CD4-positive, alpha-beta memory T cell (primary cell): ENCODE results near the gene TM4SF4. TPM values are rescaled to one million over a fixed set of nuclear protein-coding genes. Genes with fewer than 3 reads are reported as not detected.

Experiments
- CTCF ChIA-PET: fragments of 350-600 bp; sonication (Branson Sonifier 250); formaldehyde crosslinking; loops from one replicate; lab custom pipeline; 2021; ENCODE audit warnings: inconsistent platforms; ENCODE audit not compliant: partially characterized antibody; lab: Charles Lee
- POLR2A ChIA-PET: fragments of 350-600 bp; sonication (Branson Sonifier 250); formaldehyde crosslinking; loops from one replicate; lab custom pipeline; 2021; ENCODE audit not compliant: partially characterized antibody; lab: Charles Lee
- DNase-seq, 5 donors: peaks; one replicate each; pipeline versions ENCODE4 v3.0.0 to v3.0.0-alpha.2; 2020 to 2022; ENCODE audit warnings: mixed read lengths in 1 of 5
- H3K27ac ChIP-seq: one replicate; pipeline ENCODE4 v1.7.0; 2013; ENCODE audit warnings: low read depth, low read length
- H3K27me3 ChIP-seq: 2 replicates; pipeline ENCODE4 v1.7.0; 2013; ENCODE audit warnings: mild to moderate bottlenecking, low read length, moderate library complexity; ENCODE audit not compliant: insufficient read depth
- H3K36me3 ChIP-seq: 2 replicates; pipeline ENCODE4 v1.7.0; 2013; ENCODE audit warnings: mild to moderate bottlenecking, low read length, moderate library complexity; ENCODE audit not compliant: insufficient read depth
- H3K4me1 ChIP-seq: 2 replicates; pipeline ENCODE4 v1.7.0; 2013; ENCODE audit warnings: mild to moderate bottlenecking, low read length, moderate library complexity; ENCODE audit not compliant: insufficient read depth
- H3K4me3 ChIP-seq, 2 donors: one replicate each; pipeline ENCODE4 v1.7.0; 2013; ENCODE audit warnings: low read length in 2 of 2, mild to moderate bottlenecking in 1 of 2
- H3K9me3 ChIP-seq, 2 donors: one replicate each; pipeline ENCODE4 v1.7.0; 2013; ENCODE audit warnings: low read length in 2 of 2, control low read depth in 1 of 2; ENCODE audit not compliant: control insufficient read depth in 1 of 2
- H3K27ac Mint-ChIP-seq, 7 donors: one replicate each; pipeline ENCODE4 v1.8.0; 2020 to 2021; ENCODE audit warnings: mixed read lengths in 7 of 7, mild to moderate bottlenecking in 6 of 7, inconsistent platforms in 3 of 7, moderate library complexity in 3 of 7
- H3K27me3 Mint-ChIP-seq, 2 donors: one replicate each; pipeline ENCODE4 v1.8.0; 2020 to 2021; ENCODE audit warnings: mixed read lengths in 2 of 2
- H3K36me3 Mint-ChIP-seq, 2 donors: one replicate each; pipeline ENCODE4 v1.8.0; 2020 to 2021; ENCODE audit warnings: mixed read lengths in 2 of 2, inconsistent platforms in 1 of 2, mild to moderate bottlenecking in 1 of 2
- H3K4me1 Mint-ChIP-seq, 4 donors: one replicate each; pipeline ENCODE4 v1.8.0; 2020 to 2021; ENCODE audit warnings: mixed read lengths in 4 of 4, mild to moderate bottlenecking in 1 of 4
- H3K4me3 Mint-ChIP-seq, 8 donors: one replicate each; pipeline ENCODE4 v1.8.0; 2020 to 2021; ENCODE audit warnings: mixed read lengths in 8 of 8, mild to moderate bottlenecking in 7 of 8, moderate library complexity in 6 of 8, inconsistent platforms in 3 of 8
- H3K9me3 Mint-ChIP-seq, 8 donors: one replicate each; pipeline ENCODE4 v1.8.0; 2020 to 2021; ENCODE audit warnings: mixed read lengths in 8 of 8, mild to moderate bottlenecking in 5 of 8, inconsistent platforms in 3 of 8, moderate library complexity in 1 of 8
- intact Hi-C: fragments of 100-400 bp; cut with micrococcal nuclease; formaldehyde crosslinking; loops from one replicate; pipeline ENCODE4 v1.15.1; 2023
- polyA plus RNA-seq, 2 donors: library from polyadenylated mRNA; unstranded; fragments of 300-500 nt; fragmentation: Illumina TruSeq; gene quantifications; one replicate each; pipeline ENCODE4 v1.2.3, GENCODE V29; 2021
- total RNA-seq, 2 experiments: library from RNA; stranded (reverse); gene quantifications; one replicate each; pipeline ENCODE4 v1.2.3, GENCODE V29; 2021

Gene TM4SF4
- total and polyA plus RNA-seq, 4 experiments from 2014 or later = not detected

DNA sequence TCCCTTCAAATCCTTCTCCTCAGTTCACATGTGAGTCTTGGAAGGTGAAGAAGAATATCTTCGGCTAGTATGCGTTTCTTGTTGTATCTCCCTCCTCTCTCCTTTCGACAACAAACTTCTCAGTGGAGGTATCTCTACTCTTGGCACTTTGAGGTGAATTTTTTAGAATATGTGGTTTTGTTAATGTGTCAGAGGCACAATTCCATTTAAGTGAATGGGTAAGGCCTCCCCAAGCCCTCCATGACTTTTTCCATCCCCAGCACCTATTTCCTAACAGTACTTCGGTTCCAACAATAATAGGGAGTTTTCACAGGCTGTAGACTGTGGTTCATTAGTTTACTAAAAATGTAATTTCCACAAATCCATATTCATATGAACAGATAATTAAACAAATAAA is 74.2 kb downstream of the TM4SF4 start:
- Mint-ChIP-seq H3K36me3 (no peaks in the 10 kb centered on the region), H3K27me3 (peaks cover 0 to 6% of the 10 kb centered on the region in 2 donors)

DNA sequence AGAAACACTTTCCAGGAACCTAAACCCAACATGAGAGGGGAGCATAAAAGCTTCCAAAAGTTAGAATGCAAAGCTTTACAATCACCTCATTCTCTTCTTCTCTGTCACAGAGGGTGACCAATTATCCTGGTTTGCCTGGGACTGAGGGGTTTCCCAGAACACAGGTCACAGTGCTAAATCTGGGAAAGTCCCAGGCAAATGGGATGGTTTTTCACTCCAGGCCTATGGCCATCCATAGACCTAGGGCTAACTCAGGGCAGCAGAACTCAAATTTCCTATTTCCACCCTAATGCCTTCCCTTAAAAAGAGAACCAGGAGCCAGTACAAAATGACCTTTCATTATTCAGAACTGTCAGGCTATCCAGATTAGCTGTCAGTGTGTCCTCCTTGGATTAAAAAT is 77.0 kb downstream of the TM4SF4 start:
- no peaks in the 10 kb centered on the region for H3K9me3 ChIP-seq
- POLR2A ChIA-PET = no interaction called here
- no peak for DNase-seq
- Mint-ChIP-seq H3K27me3 (peaks cover 0 to 3% of the 10 kb centered on the region in 2 donors), H3K9me3 (no peaks in the 10 kb centered on the region), H3K27ac (no peak overlapping the region), H3K36me3 (no peaks in the 10 kb centered on the region), H3K4me3 (no peak overlapping the region), H3K4me1 (no peaks in the 10 kb centered on the region)
- CTCF ChIA-PET = no interaction called here
- H3K4me3 ChIP-seq = no peak overlapping the region
- intact Hi-C loops = no loop called here
- no peak overlapping the region for H3K27ac ChIP-seq
- H3K27me3 ChIP-seq = no peaks in the 10 kb centered on the region
- H3K36me3 ChIP-seq = no peaks in the 10 kb centered on the region
- no peaks in the 10 kb centered on the region for H3K4me1 ChIP-seq

More for the DNA sequence above, 74.2 kb downstream of the TM4SF4 start:
- Mint-ChIP-seq H3K4me1 (no peaks in the 10 kb centered on the region), H3K9me3 (no peaks in the 10 kb centered on the region), H3K4me3 (no peak overlapping the region), H3K27ac (no peak overlapping the region)
- intact Hi-C loops = no loop called here
- no peak overlapping the region for H3K27ac ChIP-seq
- H3K4me1 ChIP-seq = no peaks in the 10 kb centered on the region
- DNase-seq = no peak
- no peak overlapping the region for H3K4me3 ChIP-seq
- ChIA-PET CTCF (no interaction called here), POLR2A (no interaction called here)
- H3K36me3 ChIP-seq = no peaks in the 10 kb centered on the region
- H3K27me3 ChIP-seq = no peaks in the 10 kb centered on the region
- H3K9me3 ChIP-seq = no peaks in the 10 kb centered on the region

- no peaks in the 10 kb centered on the region for H3K36me3 ChIP-seq
- no peaks in the 10 kb centered on the region for H3K9me3 ChIP-seq
- H3K27me3 Mint-ChIP-seq = peaks cover 0 to 3% of the 10 kb centered on the region in 2 donors
- H3K4me1 ChIP-seq = no peaks in the 10 kb centered on the region
- no peak for DNase-seq
- no peaks in the 10 kb centered on the region for H3K36me3 Mint-ChIP-seq
- no peak overlapping the region for H3K27ac ChIP-seq
- H3K9me3 Mint-ChIP-seq = no peaks in the 10 kb centered on the region
- intact Hi-C loops = no loop called here
- H3K4me1 Mint-ChIP-seq = no peaks in the 10 kb centered on the region
- H3K4me3 ChIP-seq = no peak overlapping the region
- no peak overlapping the region for H3K4me3 Mint-ChIP-seq
- H3K27me3 ChIP-seq = no peaks in the 10 kb centered on the region
- no peak overlapping the region for H3K27ac Mint-ChIP-seq
- CTCF ChIA-PET = no interaction called here
- POLR2A ChIA-PET = no interaction called here
Measured at GRCh38 chr3:149552700-149553099, 78.2 kb downstream of the TM4SF4 start.

Other genes starting within 250 kb of the TM4SF4 start
- gene TM4SF18, start 141.1 kb upstream of the TM4SF4 start, total RNA-seq = not detected
- not detected for gene TM4SF18, start 141.1 kb upstream of the TM4SF4 start, polyA plus RNA-seq
- gene TM4SF1, start 97.0 kb upstream of the TM4SF4 start, total RNA-seq = not detected
- gene TM4SF1, start 97.0 kb upstream of the TM4SF4 start, polyA plus RNA-seq = not detected
- gene WWTR1, start 183.3 kb downstream of the TM4SF4 start, total RNA-seq = 1 to 10 TPM; 1.1 to 1.2 TPM
- gene WWTR1, start 183.3 kb downstream of the TM4SF4 start, polyA plus RNA-seq = under 1 TPM in 1 of 2 donors, not detected in 1; 0.41 TPM